Spleen (tissue), 7 donors: Measurements from ENCODE around the gene TRAPPC12.

Source experiments
- POLR2A ChIP-seq, 3 donors: fragments of 450-650 bp; IDR thresholded peaks; one replicate each; pipeline ENCODE4 v1.5.1; 2017; ENCODE audit warnings: antibody characterized with exemption in 3 of 3, mild to moderate bottlenecking in 1 of 3
- TF ChIP-seq, protein P1 (sequence below), 11 experiments: fragments of 200-600 bp in 7 of 11; fragments of 450-650 bp in 4 of 11; sonication (generic) in 4 of 11; IDR thresholded peaks in 8 of 11; conservative IDR thresholded peaks in 3 of 11; 1 replicate in 7 of 11; 2 replicates in 4 of 11; pipeline versions ENCODE4 v1.4.0 to v1.8.0; 2016 to 2021; ENCODE audit warnings: antibody characterized with exemption in 11 of 11, inconsistent platforms in 4 of 11, mild to moderate bottlenecking in 1 of 11
- donor health status: DM: no; HTN: no; CAD: no; lungs with moderate emphysema.
- donor health status: DM: no; HTN: no; CAD: no.
- donor health status: DM: no; HTN: no; CAD: no.

DNA sequence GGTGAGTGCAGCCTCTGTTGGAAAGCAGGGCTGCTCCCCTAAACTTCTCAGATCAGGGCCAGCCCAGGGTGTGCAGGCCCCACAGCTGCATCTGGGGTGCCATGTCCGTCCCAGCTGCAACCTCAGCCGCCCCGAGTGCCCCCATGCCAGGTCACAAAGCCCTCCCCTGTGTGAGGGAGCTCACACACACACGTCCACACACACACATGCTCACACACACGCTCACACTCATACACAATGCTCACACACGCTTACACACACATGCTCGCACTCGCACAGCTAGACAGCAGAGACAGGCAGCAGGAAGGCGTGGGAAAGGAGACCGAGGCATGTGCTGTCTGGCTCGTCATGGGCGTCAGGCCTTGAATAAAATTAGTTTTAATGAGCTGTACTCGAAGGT lies 84.5 kb downstream of the TRAPPC12 start:
- no peak for TF ChIP-seq POLR2A (IDR thresholded peaks at IDR 0.05)
- TF ChIP-seq, protein P1, sequence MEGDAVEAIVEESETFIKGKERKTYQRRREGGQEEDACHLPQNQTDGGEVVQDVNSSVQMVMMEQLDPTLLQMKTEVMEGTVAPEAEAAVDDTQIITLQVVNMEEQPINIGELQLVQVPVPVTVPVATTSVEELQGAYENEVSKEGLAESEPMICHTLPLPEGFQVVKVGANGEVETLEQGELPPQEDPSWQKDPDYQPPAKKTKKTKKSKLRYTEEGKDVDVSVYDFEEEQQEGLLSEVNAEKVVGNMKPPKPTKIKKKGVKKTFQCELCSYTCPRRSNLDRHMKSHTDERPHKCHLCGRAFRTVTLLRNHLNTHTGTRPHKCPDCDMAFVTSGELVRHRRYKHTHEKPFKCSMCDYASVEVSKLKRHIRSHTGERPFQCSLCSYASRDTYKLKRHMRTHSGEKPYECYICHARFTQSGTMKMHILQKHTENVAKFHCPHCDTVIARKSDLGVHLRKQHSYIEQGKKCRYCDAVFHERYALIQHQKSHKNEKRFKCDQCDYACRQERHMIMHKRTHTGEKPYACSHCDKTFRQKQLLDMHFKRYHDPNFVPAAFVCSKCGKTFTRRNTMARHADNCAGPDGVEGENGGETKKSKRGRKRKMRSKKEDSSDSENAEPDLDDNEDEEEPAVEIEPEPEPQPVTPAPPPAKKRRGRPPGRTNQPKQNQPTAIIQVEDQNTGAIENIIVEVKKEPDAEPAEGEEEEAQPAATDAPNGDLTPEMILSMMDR (IDR thresholded peaks at IDR 0.05 in 8 of 11, conservative IDR thresholded peaks at IDR 0.05 in 3 of 11) = no peak
